ENCODE measurements around the gene PLA2G3. TPM values are rescaled to one million over a fixed set of nuclear protein-coding genes. Genes with fewer than 3 reads are reported as not detected.

The PLA2G3 gene
- total and polyA plus RNA-seq, 2 of the 8 experiments (the other 6 are each of a cell fraction or from before 2014, with no cell fraction given), result 18.1 to 25.9 TPM

- TF ChIP-seq SIN3A (conservative IDR thresholded peaks at IDR 0.05 in 1 of 2, IDR thresholded peaks at IDR 0.05 in 1 of 2; ENCODE audit: low read depth in 1 of 2, low read length in 2 of 2) (no peak), CHD7 (IDR thresholded peaks at IDR 0.05; ENCODE audit: insufficient replicate concordance, low read length) (no peak), RAD21 (IDR thresholded peaks at IDR 0.05 in 1 of 2, conservative IDR thresholded peaks at IDR 0.05 in 1 of 2; ENCODE audit: low read depth in 2 of 2, low read length in 2 of 2) (no peak), PHF8 (conservative IDR thresholded peaks at IDR 0.05; ENCODE audit: low read depth, low read length) (no peak)
Observed at GRCh38 chr22:31102441-31103081, 37.7 kb downstream of the PLA2G3 start (continued).

Data from H1 (cell line).